OCI-LY3 (cell line): ENCODE data around the gene RRN3.
"Not testable (repeated sequence)": the region's sequence is repeated elsewhere in the genome, so short reads cannot be mapped to it uniquely, and the experiment has no call there.

Experiments
- H2AFZ ChIP-seq: fragments of 200-600, 300-600 bp; shearing (Covaris generic); 2 replicates; pipeline ENCODE4 v1.6.0; 2014; ENCODE audit warnings: antibody characterized with exemption, low read depth, low read length
- H3K27ac ChIP-seq: fragments of 200-600, 300-600 bp; sonication (generic); 2 replicates; pipeline ENCODE4 v1.5.1; 2014; ENCODE audit warnings: mild to moderate bottlenecking, low read length, moderate library complexity, mixed read lengths
- H3K27me3 ChIP-seq: fragments of 200-600, 300-600 bp; sonication (generic); 2 replicates; pipeline ENCODE4 v1.6.1; 2014; ENCODE audit warnings: low read depth, low read length, mixed read lengths
- H3K36me3 ChIP-seq: fragments of 200-600, 300-600 bp; sonication (generic); replicated peaks from 2 replicates; pipeline ENCODE3; 2014; ENCODE audit warnings: low read depth, low read length, mixed read lengths
- H3K4me1 ChIP-seq: fragments of 300-600, 200-600 bp; sonication (generic); 2 replicates; pipeline ENCODE4 v1.6.1; 2014; ENCODE audit warnings: low read length, mixed read lengths
- H3K4me2 ChIP-seq: fragments of 200-600, 300-600 bp; sonication (generic); 2 replicates; pipeline ENCODE4 v1.6.1; 2014; ENCODE audit warnings: low read length, mixed read lengths
- H3K4me3 ChIP-seq: fragments of 300-600, 200-600 bp; sonication (generic); 2 replicates; pipeline ENCODE4 v1.5.1; 2014; ENCODE audit warnings: antibody characterized with exemption, mild to moderate bottlenecking, low read length, moderate library complexity
- H3K79me2 ChIP-seq: fragments of 300-600, 200-600 bp; shearing (Covaris generic); 2 replicates; pipeline ENCODE4 v1.6.1; 2014; ENCODE audit warnings: mild to moderate bottlenecking, low read length, mixed read lengths
- H3K9ac ChIP-seq: fragments of 300-600, 200-600 bp; shearing (Covaris generic); 2 replicates; pipeline ENCODE4 v1.6.0; 2014; ENCODE audit warnings: mild to moderate bottlenecking, low read length, moderate library complexity
- H3K9me3 ChIP-seq: fragments of 200-600, 300-600 bp; shearing (Covaris generic); 2 replicates; pipeline ENCODE4 v1.6.1; 2014; ENCODE audit warnings: low read length, mixed read lengths; ENCODE audit not compliant: insufficient read depth
- H4K20me1 ChIP-seq: fragments of 200-600, 300-600 bp; sonication (generic); 2 replicates; pipeline ENCODE4 v1.6.1; 2016; ENCODE audit warnings: low read length, mixed read lengths; ENCODE audit not compliant: insufficient read depth
- TF ChIP-seq, protein P1 (sequence below): fragments of 200-600, 300-600 bp; sonication (generic); IDR thresholded peaks from 2 replicates; pipeline ENCODE4 v1.5.1; 2014; ENCODE audit warnings: antibody characterized with exemption, low read length, low read depth

The RRN3 gene

DNA sequence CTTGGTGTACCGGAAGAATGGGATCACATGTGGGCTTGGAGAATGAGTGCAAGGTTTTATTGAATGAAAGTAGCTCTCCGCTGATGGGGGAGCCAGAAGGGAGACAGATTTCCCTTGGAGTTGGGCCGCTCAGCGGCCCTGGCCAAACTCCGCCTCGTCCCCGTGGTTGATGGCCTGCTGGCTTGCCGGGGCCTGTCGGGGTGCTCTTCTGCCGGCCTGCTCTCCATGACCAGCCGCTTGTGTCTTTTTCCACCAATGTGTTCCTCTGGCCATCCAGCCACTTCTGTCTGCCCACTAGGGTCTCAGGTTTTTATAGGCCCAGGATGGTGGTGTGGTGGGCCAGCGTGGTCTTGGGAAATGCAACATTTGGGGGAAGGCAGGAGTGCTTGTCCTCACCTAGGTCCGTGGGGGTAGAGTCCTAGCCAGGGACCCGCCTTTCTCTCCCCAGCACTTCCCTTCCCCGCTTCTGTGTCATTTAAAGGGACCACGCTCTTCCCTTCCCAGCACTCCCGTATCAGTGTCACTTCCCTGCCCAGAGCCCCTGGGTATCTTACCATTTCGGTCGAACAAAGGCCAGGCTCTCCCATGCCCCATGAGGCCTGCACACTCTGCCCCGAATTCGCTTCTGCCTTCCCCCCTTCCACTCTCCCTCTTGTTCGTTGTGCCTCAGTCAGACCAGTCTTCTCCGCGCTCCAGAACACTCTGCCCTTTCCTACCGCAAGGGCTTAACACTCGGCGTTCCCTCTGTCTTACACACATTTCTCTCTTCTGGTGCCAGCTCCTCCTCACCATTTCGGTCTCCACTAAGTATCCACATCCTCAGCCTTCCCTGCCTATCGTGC is 66.3 kb downstream of the RRN3 start:
- not testable (repeated sequence) for H3K4me3 ChIP-seq, H3K27me3 ChIP-seq, H3K79me2 ChIP-seq, H2AFZ ChIP-seq, H3K27ac ChIP-seq, H3K4me1 ChIP-seq, H3K4me2 ChIP-seq, H4K20me1 ChIP-seq, H3K9ac ChIP-seq, H3K9me3 ChIP-seq
- H3K36me3 ChIP-seq = peaks cover 11% of the 10 kb centered on the region

DNA sequence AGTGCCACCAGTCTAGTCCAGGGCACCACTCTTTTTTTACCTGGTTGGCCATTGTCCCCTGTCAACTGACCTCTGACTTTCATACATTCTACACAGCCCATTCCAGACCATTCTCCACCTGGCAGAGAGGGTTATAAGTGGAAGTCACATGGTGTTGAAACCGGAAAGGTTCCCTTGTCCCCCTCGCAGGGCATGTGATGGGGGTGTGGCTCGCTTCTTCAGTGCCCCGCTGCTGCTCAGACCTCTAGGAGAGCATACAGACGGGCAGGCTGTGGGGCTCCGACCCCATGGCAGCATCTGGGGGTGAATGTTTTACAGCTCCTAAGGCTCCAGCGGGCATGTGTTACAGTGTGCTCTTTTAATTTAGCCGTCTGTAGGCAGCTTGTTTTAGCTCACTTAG is 67.0 kb downstream of the RRN3 start:
- H4K20me1 ChIP-seq, H3K27ac ChIP-seq, H3K9me3 ChIP-seq, H3K36me3 ChIP-seq, H2AFZ ChIP-seq, H3K27me3 ChIP-seq, H3K4me2 ChIP-seq, H3K4me1 ChIP-seq, H3K4me3 ChIP-seq, H3K9ac ChIP-seq, H3K79me2 ChIP-seq: not testable (repeated sequence)

DNA sequence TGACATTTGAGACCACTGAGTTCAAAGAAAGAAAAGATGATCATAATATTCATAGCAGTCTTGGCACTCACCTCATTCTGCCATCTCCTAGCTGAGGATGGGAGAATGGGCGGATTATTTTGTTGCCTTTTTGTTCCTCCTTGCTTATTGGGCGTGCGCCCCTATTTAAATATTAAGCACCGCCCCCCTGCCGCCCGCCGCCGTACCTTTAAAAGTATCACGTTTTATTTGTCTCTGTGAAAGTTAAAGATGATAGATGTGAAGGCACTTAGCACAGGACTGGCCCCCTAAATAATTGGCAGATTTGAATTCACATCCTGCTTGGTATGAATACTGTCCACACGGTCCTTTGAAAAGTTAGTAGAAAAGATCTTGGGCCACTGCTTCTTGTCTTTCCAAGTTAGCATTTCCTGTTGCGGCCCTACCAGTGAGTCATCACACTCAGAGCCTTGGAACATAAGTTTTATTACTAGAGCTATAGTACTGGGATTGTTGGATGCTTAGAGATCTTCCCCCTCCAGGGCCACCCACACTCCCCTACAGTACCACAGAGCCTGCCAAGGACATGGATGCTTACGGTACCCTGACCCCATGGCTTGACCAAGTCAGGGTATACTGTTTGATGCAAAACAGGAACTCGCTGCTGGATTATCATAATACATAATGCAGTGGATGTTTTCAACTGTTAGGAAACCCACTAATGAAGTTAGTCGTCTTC is 68.7 kb downstream of the RRN3 start:
- H3K9ac ChIP-seq, H3K4me2 ChIP-seq, H4K20me1 ChIP-seq, H3K4me3 ChIP-seq, H3K27ac ChIP-seq, H2AFZ ChIP-seq, H3K79me2 ChIP-seq, H3K27me3 ChIP-seq, H3K4me1 ChIP-seq, H3K9me3 ChIP-seq, H3K36me3 ChIP-seq: not testable (repeated sequence)

DNA sequence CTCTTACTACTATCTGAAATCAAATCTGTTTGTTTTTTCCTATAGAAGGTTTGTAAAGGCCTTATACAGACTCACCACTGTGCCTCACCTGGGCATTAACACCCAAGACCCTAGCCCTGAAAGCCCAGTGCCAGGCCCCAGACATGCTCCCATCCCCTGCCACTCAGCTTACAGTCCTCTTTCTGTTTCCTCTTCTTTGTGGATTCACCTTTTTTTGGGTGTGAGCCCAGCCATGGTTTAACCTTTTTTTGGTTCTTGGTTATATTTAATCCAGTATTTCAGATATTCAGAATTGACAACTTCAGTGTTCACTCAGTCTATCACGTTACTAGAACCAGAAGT is 69.2 kb downstream of the RRN3 start:
- not testable (repeated sequence) for H3K4me2 ChIP-seq, H3K36me3 ChIP-seq, H3K27ac ChIP-seq

DNA sequence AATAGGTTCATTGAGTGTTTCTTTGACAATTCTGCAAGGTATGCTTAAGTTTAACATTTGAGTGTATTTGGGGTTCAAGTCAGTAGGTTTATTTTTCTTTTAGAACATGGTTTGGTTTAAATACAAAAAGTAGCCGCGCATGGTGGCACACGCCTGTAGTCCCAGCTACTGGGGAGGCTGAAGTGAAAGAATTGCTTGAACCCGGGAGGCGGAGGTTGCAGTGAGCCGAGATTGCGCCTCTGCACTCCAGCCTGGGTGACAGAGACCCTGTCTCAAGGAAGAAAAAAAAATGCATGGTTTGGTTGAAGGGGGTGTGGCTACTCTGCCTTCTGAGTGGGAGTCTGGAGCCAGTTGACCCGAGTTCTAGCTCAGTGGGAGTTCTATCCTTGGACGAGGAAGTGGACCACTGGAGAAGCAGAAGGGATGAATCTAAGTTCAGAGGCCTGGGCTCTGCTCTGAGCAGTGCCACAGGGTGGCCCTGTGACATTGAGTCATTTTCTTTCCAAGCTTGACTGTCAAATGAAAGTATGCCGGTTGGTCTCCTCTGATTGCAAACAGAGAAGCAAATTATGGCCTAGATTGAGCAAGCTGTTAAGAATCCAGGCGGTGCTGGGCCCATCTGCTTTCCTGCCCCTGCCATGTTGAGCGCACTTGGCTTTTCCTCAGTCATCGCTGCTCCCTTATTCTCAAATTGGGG is 70.5 kb downstream of the RRN3 start:
- not testable (repeated sequence) for H3K36me3 ChIP-seq, H3K4me1 ChIP-seq, H3K4me2 ChIP-seq, H3K9me3 ChIP-seq, H3K27ac ChIP-seq, H3K4me3 ChIP-seq, H3K79me2 ChIP-seq, H4K20me1 ChIP-seq, H2AFZ ChIP-seq, H3K27me3 ChIP-seq, H3K9ac ChIP-seq

More for the DNA sequence above, 69.2 kb downstream of the RRN3 start:
- H4K20me1 ChIP-seq, H3K79me2 ChIP-seq, H3K4me3 ChIP-seq, H3K27me3 ChIP-seq, H3K4me1 ChIP-seq, H2AFZ ChIP-seq, H3K9me3 ChIP-seq, H3K9ac ChIP-seq: not testable (repeated sequence)

DNA sequence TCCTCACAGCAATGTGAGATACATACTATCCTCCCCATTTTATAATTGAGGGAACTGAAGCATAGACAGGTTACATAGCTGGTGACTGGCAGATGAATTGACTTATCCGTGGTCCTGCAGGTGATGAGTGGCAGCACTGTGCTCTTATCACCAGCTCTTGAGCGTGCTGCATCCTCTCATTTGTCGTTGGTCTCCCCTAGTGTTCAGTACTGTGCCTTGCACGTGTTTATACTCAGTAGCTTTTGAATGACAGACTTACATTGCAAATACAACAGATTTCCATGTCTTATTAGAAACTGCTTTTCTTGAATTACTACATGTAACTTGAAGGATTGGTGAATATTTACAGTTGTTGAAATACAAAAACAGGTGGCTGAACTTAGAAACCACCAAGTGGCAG is 71.9 kb downstream of the RRN3 start:
- TF ChIP-seq, protein P1, sequence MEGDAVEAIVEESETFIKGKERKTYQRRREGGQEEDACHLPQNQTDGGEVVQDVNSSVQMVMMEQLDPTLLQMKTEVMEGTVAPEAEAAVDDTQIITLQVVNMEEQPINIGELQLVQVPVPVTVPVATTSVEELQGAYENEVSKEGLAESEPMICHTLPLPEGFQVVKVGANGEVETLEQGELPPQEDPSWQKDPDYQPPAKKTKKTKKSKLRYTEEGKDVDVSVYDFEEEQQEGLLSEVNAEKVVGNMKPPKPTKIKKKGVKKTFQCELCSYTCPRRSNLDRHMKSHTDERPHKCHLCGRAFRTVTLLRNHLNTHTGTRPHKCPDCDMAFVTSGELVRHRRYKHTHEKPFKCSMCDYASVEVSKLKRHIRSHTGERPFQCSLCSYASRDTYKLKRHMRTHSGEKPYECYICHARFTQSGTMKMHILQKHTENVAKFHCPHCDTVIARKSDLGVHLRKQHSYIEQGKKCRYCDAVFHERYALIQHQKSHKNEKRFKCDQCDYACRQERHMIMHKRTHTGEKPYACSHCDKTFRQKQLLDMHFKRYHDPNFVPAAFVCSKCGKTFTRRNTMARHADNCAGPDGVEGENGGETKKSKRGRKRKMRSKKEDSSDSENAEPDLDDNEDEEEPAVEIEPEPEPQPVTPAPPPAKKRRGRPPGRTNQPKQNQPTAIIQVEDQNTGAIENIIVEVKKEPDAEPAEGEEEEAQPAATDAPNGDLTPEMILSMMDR = peak; percentile 40
- not testable (repeated sequence) for H3K36me3 ChIP-seq, H4K20me1 ChIP-seq, H3K9me3 ChIP-seq, H3K4me2 ChIP-seq, H3K4me3 ChIP-seq, H3K4me1 ChIP-seq, H3K79me2 ChIP-seq, H3K27me3 ChIP-seq, H3K9ac ChIP-seq, H3K27ac ChIP-seq, H2AFZ ChIP-seq

DNA sequence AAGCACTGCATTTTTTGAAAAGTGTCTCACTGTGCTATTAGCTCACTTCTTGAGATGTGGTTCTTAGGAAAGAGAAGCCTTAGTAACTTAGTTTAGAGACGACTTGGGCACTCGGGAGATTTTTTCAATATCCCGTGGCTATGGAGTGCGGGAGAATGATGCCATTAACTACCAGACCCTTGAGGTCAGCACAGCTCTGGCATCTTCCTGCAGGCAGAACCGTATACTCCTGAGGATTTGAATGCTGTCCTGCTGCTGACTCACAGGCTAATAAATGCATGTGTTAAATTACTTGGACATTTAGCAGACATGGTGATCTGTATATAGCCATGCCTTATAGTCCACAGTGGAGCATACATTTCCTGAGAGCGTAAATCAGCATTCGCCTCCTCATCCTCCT is 72.6 kb downstream of the RRN3 start:
- H3K4me1 ChIP-seq, H3K4me3 ChIP-seq, H3K36me3 ChIP-seq, H3K4me2 ChIP-seq, H3K9me3 ChIP-seq, H3K9ac ChIP-seq, H3K27me3 ChIP-seq, H3K27ac ChIP-seq, H4K20me1 ChIP-seq, H3K79me2 ChIP-seq, H2AFZ ChIP-seq: not testable (repeated sequence)

DNA sequence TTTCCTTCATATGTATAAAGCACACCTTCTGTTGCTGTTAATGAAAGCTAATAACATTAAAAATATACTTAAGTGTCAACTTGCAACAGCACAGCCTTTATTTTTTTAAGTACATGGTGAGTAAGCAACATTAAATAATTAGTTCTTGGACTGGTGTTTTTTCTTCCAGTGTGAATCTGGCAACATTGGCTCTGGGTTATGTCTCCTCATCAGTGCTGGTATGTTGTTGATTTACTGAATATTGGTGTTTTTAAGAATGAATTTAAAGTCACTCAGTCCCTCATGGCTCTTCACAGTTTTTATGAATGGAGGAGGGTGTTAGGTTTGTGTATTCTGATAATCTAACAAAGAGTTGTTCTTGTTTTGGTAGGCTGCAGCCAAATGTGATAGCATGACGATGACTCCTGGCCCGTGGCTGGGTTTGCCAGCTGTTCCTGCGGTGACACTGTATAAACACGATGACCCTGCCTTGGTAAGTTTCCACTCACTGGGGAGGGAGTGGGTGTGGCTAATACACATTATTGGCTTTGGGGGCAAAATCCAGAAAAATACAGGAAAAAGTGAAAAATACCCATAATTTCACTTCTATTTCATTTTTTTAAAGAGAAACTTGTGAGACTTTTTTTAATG is 77.0 kb downstream of the RRN3 start:
- not testable (repeated sequence) for H3K36me3 ChIP-seq, H3K9ac ChIP-seq, H2AFZ ChIP-seq, H3K27me3 ChIP-seq, H3K27ac ChIP-seq, H3K9me3 ChIP-seq, H3K79me2 ChIP-seq, H4K20me1 ChIP-seq, H3K4me1 ChIP-seq, H3K4me3 ChIP-seq, H3K4me2 ChIP-seq
